ENCODE data around the gene PRRC1. TPM values are rescaled to one million over a fixed set of nuclear protein-coding genes. Genes with fewer than 3 reads are reported as not detected.

PRRC1 gene
- 18.3 and 32.6 TPM in 2 replicates for total RNA-seq (2014; rRNA removed; shearing (Covaris generic); ENCODE audit: low replicate concordance)

- DNase-seq (ENCODE audit: low read depth): peak; percentile 79
- in situ Hi-C loops (cut with HindIII; ENCODE audit: low pct_unique_long_range_greater_than_20kb, low sequenced_read_pairs): no loop called here
Measured at GRCh38 chr5:127517480-127518318, at the start of gene PRRC1. TSS of gene PRRC1 (plus strand) at chr5:127517640. CDS start at chr5:127523480, 5,840 bp downstream.

GRCh38 chr5:127471211-127471610 lies 46.2 kb upstream of the PRRC1 start:
- DNase-seq (ENCODE audit: low read depth): no peak
- in situ Hi-C loops (cut with HindIII; ENCODE audit: low pct_unique_long_range_greater_than_20kb, low sequenced_read_pairs): no loop called here

GRCh38 chr5:127472700-127473099 lies 44.7 kb upstream of the PRRC1 start:
- in situ Hi-C loops (cut with HindIII; ENCODE audit: low pct_unique_long_range_greater_than_20kb, low sequenced_read_pairs): no loop called here
- DNase-seq (ENCODE audit: low read depth): no peak

GRCh38 chr5:127486471-127486870 lies 31.0 kb upstream of the PRRC1 start:
- no peak for DNase-seq (ENCODE audit: low read depth)
- in situ Hi-C loops (cut with HindIII; ENCODE audit: low pct_unique_long_range_greater_than_20kb, low sequenced_read_pairs): no loop called here

- in situ Hi-C loops (cut with HindIII; ENCODE audit: low pct_unique_long_range_greater_than_20kb, low sequenced_read_pairs): no loop called here
- DNase-seq (ENCODE audit: low read depth): peak; percentile 69
Measured at GRCh38 chr5:127492854-127493738, 24.3 kb upstream of the PRRC1 start.

- in situ Hi-C loops (cut with HindIII; ENCODE audit: low pct_unique_long_range_greater_than_20kb, low sequenced_read_pairs): no loop called here
- no peak for DNase-seq (ENCODE audit: low read depth)
Measured at GRCh38 chr5:127498548-127498947, 18.9 kb upstream of the PRRC1 start.

- in situ Hi-C loops (cut with HindIII; ENCODE audit: low pct_unique_long_range_greater_than_20kb, low sequenced_read_pairs): no loop called here
- DNase-seq (ENCODE audit: low read depth): no peak
Measured at GRCh38 chr5:127505905-127506304, 11.5 kb upstream of the PRRC1 start.

- in situ Hi-C loops (cut with HindIII; ENCODE audit: low pct_unique_long_range_greater_than_20kb, low sequenced_read_pairs): no loop called here
- DNase-seq (ENCODE audit: low read depth): no peak
Measured at GRCh38 chr5:127506616-127507015, 10.8 kb upstream of the PRRC1 start.

- in situ Hi-C loops (cut with HindIII; ENCODE audit: low pct_unique_long_range_greater_than_20kb, low sequenced_read_pairs): no loop called here
- DNase-seq (ENCODE audit: low read depth): no peak
Measured at GRCh38 chr5:127508644-127509373, 8.6 kb upstream of the PRRC1 start.

- in situ Hi-C loops (cut with HindIII; ENCODE audit: low pct_unique_long_range_greater_than_20kb, low sequenced_read_pairs): no loop called here
Measured at GRCh38 chr5:127513408-127513970, 4.0 kb upstream of the PRRC1 start.

GRCh38 chr5:127514816-127515215 lies 2.6 kb upstream of the PRRC1 start:
- in situ Hi-C loops (cut with HindIII; ENCODE audit: low pct_unique_long_range_greater_than_20kb, low sequenced_read_pairs): no loop called here

More at GRCh38 chr5:127513408-127513970, 4.0 kb upstream of the PRRC1 start:
- no peak for DNase-seq (ENCODE audit: low read depth)

GRCh38 chr5:127515693-127516440 lies 1.6 kb upstream of the PRRC1 start:
- in situ Hi-C loops (cut with HindIII; ENCODE audit: low pct_unique_long_range_greater_than_20kb, low sequenced_read_pairs): no loop called here

More at GRCh38 chr5:127514816-127515215, 2.6 kb upstream of the PRRC1 start:
- no peak for DNase-seq (ENCODE audit: low read depth)

GRCh38 chr5:127517110-127517479 lies 345 bp upstream of the PRRC1 start:
- DNase-seq (ENCODE audit: low read depth): peak; percentile 68
- in situ Hi-C loops (cut with HindIII; ENCODE audit: low pct_unique_long_range_greater_than_20kb, low sequenced_read_pairs): no loop called here

More at GRCh38 chr5:127515693-127516440, 1.6 kb upstream of the PRRC1 start:
- no peak for DNase-seq (ENCODE audit: low read depth)

- in situ Hi-C loops (cut with HindIII; ENCODE audit: low pct_unique_long_range_greater_than_20kb, low sequenced_read_pairs): no loop called here
- DNase-seq (ENCODE audit: low read depth): no peak
Measured at GRCh38 chr5:127518319-127518621, 830 bp downstream of the PRRC1 start.

- in situ Hi-C loops (cut with HindIII; ENCODE audit: low pct_unique_long_range_greater_than_20kb, low sequenced_read_pairs): no loop called here
- no peak for DNase-seq (ENCODE audit: low read depth)
Measured at GRCh38 chr5:127519527-127519926, 2.1 kb downstream of the PRRC1 start.

- in situ Hi-C loops (cut with HindIII; ENCODE audit: low pct_unique_long_range_greater_than_20kb, low sequenced_read_pairs): no loop called here
- DNase-seq (ENCODE audit: low read depth): no peak
Measured at GRCh38 chr5:127521138-127521770, 3.8 kb downstream of the PRRC1 start.

GRCh38 chr5:127525181-127525580 lies 7.7 kb downstream of the PRRC1 start:
- in situ Hi-C loops (cut with HindIII; ENCODE audit: low pct_unique_long_range_greater_than_20kb, low sequenced_read_pairs): no loop called here

More at GRCh38 chr5:127525181-127525580, 7.7 kb downstream of the PRRC1 start:
- no peak for DNase-seq (ENCODE audit: low read depth)
